NCI-H2081 (cell line): ENCODE data around the gene ST14.

Experiments used
- DNase-seq, 2 experiments: peaks; one replicate each; lab custom pipeline; 2025; lab: John Stamatoyannopoulos, UW

Gene ST14

GRCh38 chr11:130136107-130136506 is 23.5 kb upstream of the ST14 start:
- no peak for DNase-seq

- DNase-seq: no peak
These were observed 21.6 kb upstream of the ST14 start for GRCh38 chr11:130137999-130138398.

GRCh38 chr11:130139401-130139800 is 20.2 kb upstream of the ST14 start:
- DNase-seq: no peak

- no peak for DNase-seq
These were observed 17.8 kb upstream of the ST14 start for GRCh38 chr11:130141561-130142341.

- DNase-seq: no peak
These were observed 15.4 kb upstream of the ST14 start for GRCh38 chr11:130144141-130144540.

DNA sequence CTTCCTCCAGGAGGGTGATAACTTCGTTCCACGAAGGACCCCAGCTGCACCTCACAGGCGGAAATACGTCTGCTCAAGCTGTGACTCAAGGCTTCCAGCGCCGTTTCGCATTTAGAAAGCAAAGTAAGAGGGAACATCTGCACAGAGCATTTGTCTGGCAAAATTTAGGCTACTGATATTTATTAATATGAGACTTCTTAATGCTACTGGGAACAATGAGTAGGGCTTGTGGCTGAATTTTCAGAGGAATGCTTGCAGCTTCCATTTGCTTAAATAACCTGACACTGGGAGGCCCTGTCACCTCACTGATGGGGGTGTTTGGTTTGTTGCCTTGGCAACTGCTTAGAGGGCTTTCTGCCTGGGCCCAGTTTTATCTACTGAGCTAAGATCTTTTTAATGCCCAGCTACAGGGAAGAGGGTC is 14.7 kb upstream of the ST14 start:
- DNase-seq: peak in 1 of 2 experiments; percentile 20

DNA sequence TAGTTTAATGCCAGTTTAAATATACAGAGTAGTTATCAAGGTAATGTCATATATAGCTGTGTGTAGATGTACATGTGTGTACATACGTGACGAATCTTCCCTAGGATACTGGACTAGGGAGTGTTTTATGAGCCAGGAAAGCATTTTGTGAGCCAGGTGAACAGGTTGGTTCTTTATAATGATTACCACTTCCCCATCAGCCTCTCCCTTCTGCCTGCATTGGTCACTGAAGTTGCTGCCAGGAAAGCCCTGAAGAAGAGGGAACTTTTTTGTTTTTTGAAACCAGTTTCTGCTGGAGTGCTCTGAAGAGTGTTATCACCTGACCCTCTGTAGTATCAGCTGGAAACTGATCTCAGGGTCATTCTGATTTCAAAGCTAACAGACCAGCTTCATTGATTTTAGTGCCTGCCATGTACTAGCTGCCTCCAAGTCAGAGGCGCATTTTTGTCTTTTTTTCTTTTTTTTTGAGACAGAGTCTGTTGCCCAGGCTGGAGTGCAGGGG is 14.2 kb upstream of the ST14 start:
- DNase-seq: no peak

DNA sequence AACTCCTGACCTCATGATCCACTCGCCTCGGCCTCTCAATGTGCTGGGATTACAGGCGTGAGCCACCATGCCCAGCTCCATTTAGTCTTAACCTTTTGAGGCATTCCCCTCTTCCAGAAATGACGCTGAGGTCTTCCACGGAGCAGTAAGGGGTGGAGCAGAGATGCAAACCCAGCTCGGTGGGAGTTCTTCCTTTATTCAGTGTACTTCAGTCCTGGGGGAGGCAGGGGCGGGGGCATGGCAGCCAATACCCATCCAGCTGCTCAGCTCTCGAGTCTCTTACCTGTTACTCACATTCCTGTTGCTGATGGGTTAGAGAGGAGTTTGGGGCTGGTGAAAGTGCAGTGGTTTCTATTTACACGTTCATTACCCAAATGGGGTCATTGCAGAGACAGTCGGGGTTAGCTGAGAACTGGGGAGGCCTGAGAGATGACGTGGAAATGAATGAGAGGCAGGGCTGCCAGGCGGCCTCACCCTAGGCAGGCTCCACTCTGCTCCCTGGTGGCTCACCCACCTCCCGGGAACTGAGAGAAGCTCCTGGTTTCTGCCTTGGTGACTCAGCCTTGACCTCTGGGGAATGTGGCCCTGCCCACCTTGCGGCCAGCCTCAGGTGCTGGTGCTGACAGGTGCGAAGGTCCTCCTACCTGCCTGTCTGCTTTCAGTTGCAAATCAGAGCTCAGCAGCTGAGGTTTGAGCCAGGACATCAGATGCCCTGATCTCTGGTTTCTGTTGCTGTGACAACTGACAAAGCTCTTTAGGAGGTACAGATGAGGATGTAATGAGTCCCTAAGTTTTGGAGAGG is 13.4 kb upstream of the ST14 start:
- no peak for DNase-seq

DNA sequence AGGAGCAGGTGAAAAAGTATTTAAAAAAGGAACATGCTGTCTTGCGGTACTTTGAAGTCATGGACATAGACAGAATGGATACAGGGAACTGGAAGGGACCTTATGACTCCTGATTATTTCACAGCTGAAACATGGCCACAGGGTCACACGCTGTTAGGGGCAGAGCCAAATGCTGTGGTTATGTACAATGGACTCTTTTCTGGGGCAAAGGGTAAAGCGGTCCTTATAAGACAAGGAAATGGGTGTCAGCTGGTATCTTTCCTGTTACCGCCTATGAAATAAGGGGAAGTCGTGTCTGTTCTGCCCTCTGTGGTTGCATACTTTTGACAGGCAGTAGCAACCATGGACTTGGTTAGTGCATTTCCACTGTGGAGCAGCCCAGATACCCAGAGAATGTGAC is 12.8 kb upstream of the ST14 start:
- DNase-seq: no peak

GRCh38 chr11:130148796-130149326 is 10.7 kb upstream of the ST14 start:
- no peak for DNase-seq

GRCh38 chr11:130150790-130151189 is 8.8 kb upstream of the ST14 start:
- no peak for DNase-seq

DNA sequence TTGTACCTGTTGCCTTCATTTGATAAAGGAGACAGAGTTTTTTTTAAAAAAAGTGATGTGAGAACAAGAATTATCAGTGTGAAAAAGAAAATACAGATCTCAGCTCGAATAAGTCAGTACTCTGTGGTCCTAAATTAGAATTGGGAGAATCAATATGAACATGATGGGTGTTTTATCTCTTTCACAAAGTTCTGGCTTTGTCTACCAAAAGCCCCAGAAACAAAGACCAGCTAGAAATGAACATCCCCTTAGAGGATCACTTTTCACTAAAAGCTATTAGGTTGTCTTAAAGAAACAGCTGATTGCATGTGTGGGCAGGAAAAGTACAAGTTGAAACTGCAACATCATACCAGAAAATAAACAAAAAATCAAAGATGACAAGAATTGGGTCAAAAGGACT is 8.4 kb upstream of the ST14 start:
- DNase-seq: no peak

GRCh38 chr11:130156108-130157022 is 3.2 kb upstream of the ST14 start:
- DNase-seq: no peak

DNA sequence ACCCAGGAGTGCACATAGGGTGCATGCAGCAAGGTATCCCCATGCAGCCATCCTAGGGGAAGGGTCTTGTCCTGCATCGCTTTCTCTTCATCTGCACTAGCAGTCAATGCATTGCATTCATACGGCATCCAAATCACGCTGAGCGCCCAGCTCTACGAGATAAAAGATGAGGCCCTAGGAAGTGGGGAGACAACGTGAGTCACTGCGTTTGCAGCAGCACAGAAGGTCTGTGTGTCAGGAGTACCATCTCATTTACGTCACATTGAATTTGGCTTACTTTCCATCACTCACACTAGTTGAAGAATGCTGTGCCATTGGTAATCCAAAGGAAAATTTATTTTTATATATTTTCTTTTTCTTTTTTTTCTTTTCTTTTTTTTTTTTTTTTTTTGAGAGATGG is 2.5 kb upstream of the ST14 start:
- DNase-seq: no peak

- no peak for DNase-seq
These were observed 1.7 kb upstream of the ST14 start for GRCh38 chr11:130157840-130158239.

DNA sequence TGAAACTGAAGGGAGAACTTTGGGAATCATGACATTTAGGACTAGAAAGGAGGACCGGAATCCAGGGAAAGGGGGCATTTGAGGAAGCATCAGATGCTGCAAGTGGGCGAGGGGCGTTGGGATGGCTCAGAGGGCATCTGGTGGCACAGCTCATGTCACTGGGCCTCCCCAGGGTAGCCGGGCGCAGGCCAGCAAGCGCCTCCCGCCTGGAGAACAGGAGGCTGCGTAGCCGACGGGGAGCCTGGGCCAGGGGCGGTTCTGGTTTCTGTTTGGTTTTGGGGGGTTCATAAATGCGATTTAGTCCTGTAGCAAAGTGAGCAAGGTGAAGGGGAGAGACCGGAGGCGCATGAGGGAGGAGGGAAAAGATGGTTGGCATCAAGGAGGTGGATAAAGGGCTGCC is 443 bp upstream of the ST14 start:
- no peak for DNase-seq

- DNase-seq: peak in 1 of 2 experiments; percentile 24
These were observed 1.0 kb downstream of the ST14 start for GRCh38 chr11:130160498-130161155.

- peak in 1 of 2 experiments; percentile 42 for DNase-seq
These were observed 2.0 kb downstream of the ST14 start for GRCh38 chr11:130161441-130162145.

GRCh38 chr11:130162733-130163132 is 3.2 kb downstream of the ST14 start:
- no peak for DNase-seq
